GM12878 (cell line): Measurements from ENCODE around the gene STK33. TPM values are rescaled to one million over a fixed set of nuclear protein-coding genes. Genes with fewer than 3 reads are reported as not detected.

Source experiments
- ATAC-seq: fragments of 200-7000 bp; cut with Tn5 transposase; 3 replicates; pipeline ENCODE4 v1.9.1; 2020; ENCODE audit warnings: mild to moderate bottlenecking, moderate library complexity
- BruUV-seq: library from RNA; stranded (reverse); fragments of 400-500 nt; replicated peaks from 2 replicates; lab custom pipeline; 2021; lab: Mats Ljungman, UMichigan
- CTCF ChIA-PET: fragments of 300-600 bp; sonication (Branson Sonifier 250); formaldehyde crosslinking; extraction: SDS; loops from one replicate; lab custom pipeline; 2021; ENCODE audit warnings: inconsistent platforms; lab: Yijun Ruan, JAX
- POLR2A ChIA-PET: fragments of 350-600 bp; formaldehyde crosslinking; extraction: SDS; loops from one replicate; lab custom pipeline; 2021; ENCODE audit warnings: inconsistent platforms; lab: Charles Lee
- RAD21 ChIA-PET: fragments of 300-600 bp; sonication (Branson Sonifier 250); formaldehyde crosslinking; loops from one replicate; lab custom pipeline; 2023; ENCODE audit warnings: antibody characterized with exemption; ENCODE audit not compliant: unreplicated experiment; lab: Charles Lee
- SMC1A ChIA-PET: fragments of 300-600 bp; sonication (Branson Sonifier 250); formaldehyde crosslinking; loops from one replicate; lab custom pipeline; 2023; ENCODE audit not compliant: unreplicated experiment, uncharacterized antibody; lab: Charles Lee
- DNase-seq: peaks from one replicate; pipeline ENCODE4 v3.0.0-alpha.2; 2011; ENCODE audit warnings: low read depth, low spot score
- FAIRE-seq: peaks from 3 replicates; lab custom pipeline; 2011; peaks lifted over from hg19 to GRCh38; lab: Jason Lieb, UNC
- H2AFZ ChIP-seq: 2 replicates; pipeline ENCODE4 v1.6.0; 2011; ENCODE audit warnings: low read depth, low read length, control low read depth; ENCODE audit not compliant: control insufficient read depth
- H3K27ac ChIP-seq: 2 replicates; pipeline ENCODE4 v1.5.1; 2011; ENCODE audit warnings: control low read depth; ENCODE audit not compliant: control insufficient read depth, insufficient read depth
- H3K27me3 ChIP-seq, 2 experiments: replicated peaks in 1 of 2; 2 replicates each; pipeline versions ENCODE4 v1.6.0 to v1.6.1; 2011; ENCODE audit warnings: low read length in 1 of 2; ENCODE audit not compliant: control insufficient read depth in 2 of 2, insufficient read depth in 2 of 2
- H3K36me3 ChIP-seq, 2 experiments: 2 replicates each; pipeline ENCODE4 v1.5.1; 2011; ENCODE audit warnings: low read length in 1 of 2; ENCODE audit not compliant: control insufficient read depth in 2 of 2, insufficient read depth in 2 of 2
- H3K4me1 ChIP-seq: 2 replicates; pipeline ENCODE4 v1.6.1; 2011; ENCODE audit warnings: mild to moderate bottlenecking, low read length, moderate library complexity, mixed read lengths; ENCODE audit not compliant: control insufficient read depth, insufficient read depth
- H3K4me2 ChIP-seq: 2 replicates; pipeline ENCODE4 v1.6.0; 2011; ENCODE audit warnings: control low read depth; ENCODE audit not compliant: control insufficient read depth, insufficient read depth
- H3K4me3 ChIP-seq: fragments of 200-600 bp; sonication (generic); 2 replicates; pipeline ENCODE4 v1.5.1; 2016
- H3K79me2 ChIP-seq: 2 replicates; pipeline ENCODE4 v1.6.0; 2011; ENCODE audit warnings: low read length; ENCODE audit not compliant: control insufficient read depth, insufficient read depth
- H3K9ac ChIP-seq: 2 replicates; pipeline ENCODE4 v1.8.0; 2011; ENCODE audit warnings: low read length, control low read depth, mixed read lengths; ENCODE audit not compliant: control insufficient read depth, insufficient read depth
- H3K9me3 ChIP-seq: replicated peaks from 3 replicates; pipeline ENCODE4 v1.5.1; 2011; ENCODE audit warnings: mild to moderate bottlenecking, low read length; ENCODE audit not compliant: control insufficient read depth, insufficient read depth
- H4K20me1 ChIP-seq: 2 replicates; pipeline ENCODE4 v1.6.0; 2011; ENCODE audit not compliant: control insufficient read depth, insufficient read depth
- EGR1 ChIP-seq, 2 experiments: IDR thresholded peaks; 1 replicate in 1 of 2; 2 replicates in 1 of 2; pipeline ENCODE4 v1.6.1; 2011 to 2012; ENCODE audit warnings: low read depth in 2 of 2, low read length in 2 of 2, borderline replicate concordance in 1 of 2, mild to moderate bottlenecking in 1 of 2, moderate library complexity in 1 of 2
- GABPA ChIP-seq: IDR thresholded peaks from 2 replicates; pipeline ENCODE4 v1.6.1; 2014; ENCODE audit warnings: antibody characterized with exemption, low read depth, mild to moderate bottlenecking, inconsistent platforms
- MTA2 ChIP-seq: fragments of 450-650 bp; IDR thresholded peaks from 2 replicates; pipeline ENCODE4 v1.6.1; 2016; ENCODE audit warnings: low read depth, mild to moderate bottlenecking, moderate library complexity
- PAX5 ChIP-seq: IDR thresholded peaks from 2 replicates; pipeline ENCODE4 v1.6.1; 2011; ENCODE audit warnings: low read depth, low read length, borderline replicate concordance
- PML ChIP-seq: IDR thresholded peaks from 2 replicates; pipeline ENCODE4 v1.6.1; 2012; ENCODE audit warnings: low read length, inconsistent platforms
- POLR2AphosphoS5 ChIP-seq: IDR thresholded peaks from 2 replicates; pipeline ENCODE4 v1.6.1; 2011; ENCODE audit warnings: mild to moderate bottlenecking, low read length, inconsistent platforms
- RFX5 ChIP-seq: IDR thresholded peaks from 2 replicates; pipeline ENCODE4 v1.6.1; 2011; ENCODE audit warnings: low read depth, low read length, improper control_type of control experiment
- STAT1 ChIP-seq: fragments of 450-650 bp; conservative IDR thresholded peaks from 2 replicates; pipeline ENCODE4 v1.6.1; 2014; ENCODE audit warnings: antibody characterized with exemption, mild to moderate bottlenecking
- WGBS: methylation state at CpG from one replicate; pipeline ENCODE4 v1.1.6; 2016; ENCODE audit warnings: low lambda C conversion rate; ENCODE audit not compliant: insufficient replicate concordance, insufficient coverage; ENCODE audit errors: missing lambda C conversion rate; 5-methylcytosine and 5-hydroxymethylcytosine counted together
- in situ Hi-C: fragments of 300-500 bp; cut with MboI; formaldehyde crosslinking; loops from 9 replicates; pipeline ENCODE4 v1.14.3; 2018; ENCODE audit warnings: mixed read lengths
- intact Hi-C: fragments of 100-400 bp; cut with micrococcal nuclease; formaldehyde crosslinking; loops from one replicate; pipeline ENCODE4 v1.14.2; 2022; ENCODE audit not compliant: unreplicated experiment
- polyA plus RNA-seq, 11 experiments: library from polyadenylated mRNA; depleted of rRNA in 4 of 11; unstranded in 6 of 11; stranded (reverse) in 5 of 11; fragments of >200 nt; fragmentation: Nextera tagmentation in 4 of 11; fragmentation: Illumina TruSeq in 1 of 11; extraction: Ambion mirVana in 4 of 11; extraction: Trizol in 1 of 11; gene quantifications; 1 replicate in 1 of 11; 2 replicates in 10 of 11; pipeline versions ENCODE4 v1.2.1 to v1.2.3, GENCODE V29; 2011 to 2016; ENCODE audit warnings: inconsistent platforms in 2 of 11, missing spikeins in 2 of 11, low read depth in 1 of 11
- total RNA-seq, 4 experiments: library from RNA; depleted of rRNA in 3 of 4; stranded (reverse); fragments of >200 nt in 3 of 4; fragmentation: Illumina TruSeq in 1 of 4; extraction: Trizol in 1 of 4; gene quantifications; 2 replicates each; pipeline versions ENCODE4 v1.2.1 to v1.2.3, GENCODE V29; 2013 to 2021
- TF ChIP-seq, protein P1 (sequence below): IDR thresholded peaks from 2 replicates; pipeline ENCODE4 v1.6.1; 2012; ENCODE audit warnings: low read depth, low read length, improper control_type of control experiment
- TF ChIP-seq, protein P2 (sequence below), 3 experiments: IDR thresholded peaks in 2 of 3; conservative IDR thresholded peaks in 1 of 3; 2 replicates each; pipeline ENCODE4 v1.5.1; 2011; ENCODE audit warnings: low read depth in 3 of 3, low read length in 3 of 3, mild to moderate bottlenecking in 3 of 3, control low read depth in 2 of 3, moderate library complexity in 2 of 3, inconsistent platforms in 1 of 3, mixed read lengths in 1 of 3; ENCODE audit not compliant: control insufficient read depth in 2 of 3, insufficient read depth in 1 of 3; ENCODE audit errors: extremely low read depth in 1 of 3
- TF ChIP-seq, protein P3 (sequence below): IDR thresholded peaks from 2 replicates; pipeline ENCODE4 v1.6.1; 2012; ENCODE audit warnings: low read depth, low read length, improper control_type of control experiment
- TF ChIP-seq, protein P4 (sequence below): IDR thresholded peaks from 2 replicates; pipeline ENCODE4 v1.6.1; 2011; ENCODE audit warnings: borderline replicate concordance, low read depth, mild to moderate bottlenecking, moderate library complexity, low read length; ENCODE audit not compliant: insufficient read depth, poor library complexity, severe bottlenecking

The STK33 gene
- total and polyA plus RNA-seq, 10 of the 15 experiments (the other 5 are each of a cell fraction or from before 2014, with no cell fraction given), result 5.2 to 27.3 (median 18.3) TPM

DNA sequence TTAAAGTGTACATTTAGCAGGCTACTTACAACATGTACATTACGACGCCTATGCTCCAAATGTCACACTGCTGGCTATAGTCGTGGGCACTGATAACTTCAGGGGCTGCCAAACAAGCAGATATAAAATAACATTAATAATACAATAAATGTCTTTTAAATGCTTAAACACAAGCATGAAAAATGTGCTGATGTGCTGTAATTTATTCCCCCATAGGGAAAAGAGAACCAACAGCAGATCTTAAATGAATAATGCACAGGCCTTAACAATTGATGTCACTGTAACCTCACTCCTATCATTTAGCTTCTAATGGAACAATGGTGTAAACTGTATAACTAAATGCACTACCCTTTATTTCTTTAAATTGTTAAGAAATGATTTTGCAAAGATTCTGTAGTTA, 153.4 kb downstream of the STK33 start:
- intact Hi-C loops, result no loop called here
- ChIA-PET RAD21 (no interaction called here), SMC1A (interaction anchor here (1.2 to 1.9 kb wide), 2 partner anchors 19 to 46 kb away, joined by 3 to 4 read pairs; no protein-coding TSS in a partner anchor), POLR2A (no interaction called here), CTCF (interaction anchor here (0.7 to 1.2 kb wide), 4 partner anchors 15 to 177 kb away, joined by 3 read pairs; partner anchors contain the start of gene LMO1)
- in situ Hi-C loops, result no loop called here
- ATAC-seq (no peak), DNase-seq (no peak), FAIRE-seq (no peak)
- H3K4me3 ChIP-seq, result no peak overlapping the region
- no peak overlapping the region for H3K27ac ChIP-seq
- no peaks in the 10 kb centered on the region for H3K27me3 ChIP-seq
- WGBS, result 97% methylated on average over 3 of the region's 3 CpGs
- H4K20me1 ChIP-seq, result no peaks in the 10 kb centered on the region
- no peaks in the 10 kb centered on the region for H3K79me2 ChIP-seq
- no peak overlapping the region for H3K9ac ChIP-seq
- H3K4me2 ChIP-seq, result no peak overlapping the region
- no peak overlapping the region for H2AFZ ChIP-seq
- H3K4me1 ChIP-seq, result no peaks in the 10 kb centered on the region
- H3K36me3 ChIP-seq, result no peaks in the 10 kb centered on the region
- no TSS peak for BruUV-seq
- no peaks in the 10 kb centered on the region for H3K9me3 ChIP-seq
- TF ChIP-seq PAX5, result no peak
- TF ChIP-seq, protein P1, sequence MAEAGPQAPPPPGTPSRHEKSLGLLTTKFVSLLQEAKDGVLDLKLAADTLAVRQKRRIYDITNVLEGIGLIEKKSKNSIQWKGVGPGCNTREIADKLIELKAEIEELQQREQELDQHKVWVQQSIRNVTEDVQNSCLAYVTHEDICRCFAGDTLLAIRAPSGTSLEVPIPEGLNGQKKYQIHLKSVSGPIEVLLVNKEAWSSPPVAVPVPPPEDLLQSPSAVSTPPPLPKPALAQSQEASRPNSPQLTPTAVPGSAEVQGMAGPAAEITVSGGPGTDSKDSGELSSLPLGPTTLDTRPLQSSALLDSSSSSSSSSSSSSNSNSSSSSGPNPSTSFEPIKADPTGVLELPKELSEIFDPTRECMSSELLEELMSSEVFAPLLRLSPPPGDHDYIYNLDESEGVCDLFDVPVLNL, result no peak
- TF ChIP-seq GABPA, result no peak
- no peak for TF ChIP-seq POLR2AphosphoS5
- TF ChIP-seq PML, result no peak
- no peak for TF ChIP-seq MTA2
- TF ChIP-seq RFX5, result no peak

DNA sequence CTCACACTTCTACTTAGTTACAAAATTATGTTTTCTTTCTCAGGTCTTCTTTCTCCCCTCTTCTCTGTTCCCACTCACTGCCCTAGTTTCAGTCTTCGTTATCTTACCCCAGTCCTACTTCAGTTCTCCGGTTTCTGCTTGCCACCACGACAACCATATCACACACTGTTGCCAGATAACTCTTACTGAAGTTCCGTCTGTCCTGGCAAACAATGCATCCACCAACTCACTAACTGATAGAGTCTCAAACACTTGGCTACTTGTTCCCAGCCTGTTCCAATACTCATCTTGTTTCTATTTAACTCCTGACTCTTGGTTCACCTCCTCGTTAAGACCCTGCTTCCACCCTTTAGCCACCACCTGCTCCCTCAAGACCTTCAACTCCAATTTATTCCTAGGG, 164.5 kb downstream of the STK33 start:
- Histone ChIP-seq H3K4me1 (no peaks in the 10 kb centered on the region), H3K27me3 (no peaks in the 10 kb centered on the region), H3K4me3 (no peak overlapping the region), H3K79me2 (no peaks in the 10 kb centered on the region), H3K36me3 (no peaks in the 10 kb centered on the region), H3K4me2 (no peak overlapping the region), H3K27ac (no peak overlapping the region), H3K9me3 (no peaks in the 10 kb centered on the region; the same call in 2 of the 3 replicates), H4K20me1 (no peaks in the 10 kb centered on the region), H3K9ac (no peak overlapping the region), H2AFZ (no peak overlapping the region)
- no peak for ATAC-seq
- RAD21 ChIA-PET, result no interaction called here
- no TSS peak for BruUV-seq
- intact Hi-C loops (no loop called here), in situ Hi-C loops (no loop called here)
- CTCF ChIA-PET, result no interaction called here
- FAIRE-seq, result peak; percentile 61
- SMC1A ChIA-PET, result no interaction called here
- no peak for DNase-seq
- WGBS, result 65% methylated on average over 5 of the region's 5 CpGs
- POLR2A ChIA-PET, result no interaction called here
- TF ChIP-seq STAT1, result no peak
- TF ChIP-seq, protein P2, sequence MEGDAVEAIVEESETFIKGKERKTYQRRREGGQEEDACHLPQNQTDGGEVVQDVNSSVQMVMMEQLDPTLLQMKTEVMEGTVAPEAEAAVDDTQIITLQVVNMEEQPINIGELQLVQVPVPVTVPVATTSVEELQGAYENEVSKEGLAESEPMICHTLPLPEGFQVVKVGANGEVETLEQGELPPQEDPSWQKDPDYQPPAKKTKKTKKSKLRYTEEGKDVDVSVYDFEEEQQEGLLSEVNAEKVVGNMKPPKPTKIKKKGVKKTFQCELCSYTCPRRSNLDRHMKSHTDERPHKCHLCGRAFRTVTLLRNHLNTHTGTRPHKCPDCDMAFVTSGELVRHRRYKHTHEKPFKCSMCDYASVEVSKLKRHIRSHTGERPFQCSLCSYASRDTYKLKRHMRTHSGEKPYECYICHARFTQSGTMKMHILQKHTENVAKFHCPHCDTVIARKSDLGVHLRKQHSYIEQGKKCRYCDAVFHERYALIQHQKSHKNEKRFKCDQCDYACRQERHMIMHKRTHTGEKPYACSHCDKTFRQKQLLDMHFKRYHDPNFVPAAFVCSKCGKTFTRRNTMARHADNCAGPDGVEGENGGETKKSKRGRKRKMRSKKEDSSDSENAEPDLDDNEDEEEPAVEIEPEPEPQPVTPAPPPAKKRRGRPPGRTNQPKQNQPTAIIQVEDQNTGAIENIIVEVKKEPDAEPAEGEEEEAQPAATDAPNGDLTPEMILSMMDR (IDR thresholded peaks at IDR 0.05 in 2 of 3, conservative IDR thresholded peaks at IDR 0.05 in 1 of 3; ENCODE audit: control insufficient read depth in 2 of 3, extremely low read depth in 1 of 3, insufficient read depth in 1 of 3, low read depth in 3 of 3, low read length in 3 of 3), result no peak
- no peak for TF ChIP-seq EGR1 (IDR thresholded peaks at IDR 0.05; ENCODE audit: borderline replicate concordance in 1 of 2, low read depth in 2 of 2, low read length in 2 of 2)
- TF ChIP-seq, protein P3, sequence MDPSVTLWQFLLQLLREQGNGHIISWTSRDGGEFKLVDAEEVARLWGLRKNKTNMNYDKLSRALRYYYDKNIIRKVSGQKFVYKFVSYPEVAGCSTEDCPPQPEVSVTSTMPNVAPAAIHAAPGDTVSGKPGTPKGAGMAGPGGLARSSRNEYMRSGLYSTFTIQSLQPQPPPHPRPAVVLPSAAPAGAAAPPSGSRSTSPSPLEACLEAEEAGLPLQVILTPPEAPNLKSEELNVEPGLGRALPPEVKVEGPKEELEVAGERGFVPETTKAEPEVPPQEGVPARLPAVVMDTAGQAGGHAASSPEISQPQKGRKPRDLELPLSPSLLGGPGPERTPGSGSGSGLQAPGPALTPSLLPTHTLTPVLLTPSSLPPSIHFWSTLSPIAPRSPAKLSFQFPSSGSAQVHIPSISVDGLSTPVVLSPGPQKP, result no peak
- TF ChIP-seq, protein P4, sequence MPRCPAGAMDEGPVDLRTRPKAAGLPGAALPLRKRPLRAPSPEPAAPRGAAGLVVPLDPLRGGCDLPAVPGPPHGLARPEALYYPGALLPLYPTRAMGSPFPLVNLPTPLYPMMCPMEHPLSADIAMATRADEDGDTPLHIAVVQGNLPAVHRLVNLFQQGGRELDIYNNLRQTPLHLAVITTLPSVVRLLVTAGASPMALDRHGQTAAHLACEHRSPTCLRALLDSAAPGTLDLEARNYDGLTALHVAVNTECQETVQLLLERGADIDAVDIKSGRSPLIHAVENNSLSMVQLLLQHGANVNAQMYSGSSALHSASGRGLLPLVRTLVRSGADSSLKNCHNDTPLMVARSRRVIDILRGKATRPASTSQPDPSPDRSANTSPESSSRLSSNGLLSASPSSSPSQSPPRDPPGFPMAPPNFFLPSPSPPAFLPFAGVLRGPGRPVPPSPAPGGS, result no peak
